HepG2 (cell line): ENCODE results near the gene BARX2. TPM values are rescaled to one million over a fixed set of nuclear protein-coding genes. Genes with fewer than 3 reads are reported as not detected.

Experiments used
- ATAC-seq: fragments of 200-7000 bp; cut with Tn5 transposase; 3 replicates; pipeline ENCODE4 v1.9.1; 2020; ENCODE audit warnings: mild to moderate bottlenecking, moderate library complexity
- BruUV-seq: library from RNA; stranded (reverse); fragments of 400-500 nt; replicated peaks from 2 replicates; lab custom pipeline; 2021; lab: Mats Ljungman, UMichigan
- CTCF ChIA-PET: fragments of 300-600 bp; formaldehyde crosslinking; extraction: SDS; loops from one replicate; lab custom pipeline; 2021; ENCODE audit warnings: low total read pairs, inconsistent platforms, low intra/inter-chr PET ratio; lab: Yijun Ruan, JAX
- POLR2A ChIA-PET: fragments of 350-600 bp; sonication (Branson Sonifier 250); formaldehyde crosslinking; loops from one replicate; lab custom pipeline; 2020; ENCODE audit warnings: antibody characterized with exemption, inconsistent platforms; lab: Yijun Ruan, JAX
- DNase-seq: peaks from one replicate; pipeline ENCODE4 v3.0.0-alpha.2; 2015; ENCODE audit warnings: low spot score
- FAIRE-seq: peaks from 3 replicates; lab custom pipeline; 2011; peaks lifted over from hg19 to GRCh38; lab: Jason Lieb, UNC
- H2AFZ ChIP-seq: one replicate; pipeline ENCODE4 v1.6.1; 2011; ENCODE audit warnings: low read length, inconsistent platforms
- H3K27ac ChIP-seq: fragments of 300-600 bp; 3 replicates; pipeline ENCODE4 v1.8.0; 2011; ENCODE audit warnings: mixed run types, mild to moderate bottlenecking, mixed read lengths, low read length, inconsistent platforms; ENCODE audit not compliant: insufficient read depth; ENCODE audit errors: extremely low read length
- H3K27me3 ChIP-seq, 2 experiments: fragments of 200-600 bp in 1 of 2; 2 replicates in 1 of 2; 3 replicates in 1 of 2; pipeline versions ENCODE4 v1.6.0 to v1.8.0; 2011; ENCODE audit warnings: low read length in 2 of 2, mild to moderate bottlenecking in 2 of 2, moderate library complexity in 2 of 2, inconsistent platforms in 1 of 2; ENCODE audit not compliant: insufficient read depth in 2 of 2, control insufficient read depth in 1 of 2
- H3K36me3 ChIP-seq, 2 experiments: fragments of 200-600 bp in 1 of 2; replicated peaks in 1 of 2; 2 replicates in 1 of 2; 3 replicates in 1 of 2; pipeline versions ENCODE4 v1.5.1 to v1.8.0; 2011; ENCODE audit warnings: low read length in 2 of 2, inconsistent platforms in 1 of 2; ENCODE audit not compliant: insufficient read depth in 2 of 2, control insufficient read depth in 1 of 2
- H3K4me1 ChIP-seq: 2 replicates; pipeline ENCODE4 v1.5.1; 2012; ENCODE audit warnings: low read length, inconsistent platforms; ENCODE audit not compliant: insufficient read depth
- H3K4me2 ChIP-seq: 2 replicates; pipeline ENCODE4 v1.6.0; 2011; ENCODE audit warnings: low read depth, low read length, inconsistent platforms
- H3K4me3 ChIP-seq, 3 experiments: fragments of 200-600 bp in 1 of 3; sonication (generic), shearing (Covaris generic) in 1 of 3; replicated peaks in 1 of 3; 2 replicates each; pipeline ENCODE4 v1.5.1; 2011 to 2016; ENCODE audit warnings: low read length in 3 of 3, inconsistent platforms in 2 of 3, low read depth in 2 of 3, mild to moderate bottlenecking in 2 of 3, control low read depth in 1 of 3, mixed read lengths in 1 of 3; ENCODE audit not compliant: insufficient read depth in 1 of 3
- H3K79me2 ChIP-seq: one replicate; pipeline ENCODE4 v1.6.1; 2011; ENCODE audit warnings: low read length, inconsistent platforms; ENCODE audit not compliant: insufficient read depth
- H3K9ac ChIP-seq: 2 replicates; pipeline ENCODE4 v1.6.0; 2011; ENCODE audit warnings: mild to moderate bottlenecking, low read depth, low read length, inconsistent platforms; ENCODE audit not compliant: insufficient read depth
- H3K9me3 ChIP-seq: 2 replicates; pipeline ENCODE4 v1.5.1; 2012; ENCODE audit warnings: mild to moderate bottlenecking, low read length
- H4K20me1 ChIP-seq: 2 replicates; pipeline ENCODE4 v1.6.0; 2011; ENCODE audit warnings: inconsistent platforms, mild to moderate bottlenecking, low read length, moderate library complexity; ENCODE audit not compliant: insufficient read depth
- ETV6 ChIP-seq: sonication (generic); formaldehyde crosslinking; conservative IDR thresholded peaks from 2 replicates; pipeline ENCODE4 v1.4.0; 2020; ENCODE audit warnings: missing genetic modification reagents
- ISL2 ChIP-seq: sonication (generic); formaldehyde crosslinking; IDR thresholded peaks from 2 replicates; pipeline ENCODE4 v1.5.0; 2020; ENCODE audit warnings: missing genetic modification reagents
- TBL1XR1 ChIP-seq: fragments of 150-350 bp; IDR thresholded peaks from 2 replicates; pipeline ENCODE4 v1.6.1; 2014; ENCODE audit warnings: borderline replicate concordance, low read length; ENCODE audit not compliant: partially characterized antibody
- ZC3H4 ChIP-seq: sonication (generic); formaldehyde crosslinking; IDR thresholded peaks from 2 replicates; pipeline ENCODE4 v1.4.0; 2020; ENCODE audit warnings: missing genetic modification reagents, borderline replicate concordance
- WGBS: methylation state at CpG from one replicate; pipeline ENCODE4 v1.1.6; 2017; ENCODE audit warnings: low lambda C conversion rate; 5-methylcytosine and 5-hydroxymethylcytosine counted together
- in situ Hi-C: cut with HindIII; loops from 2 replicates; pipeline ENCODE4 v1.10.0; 2017; ENCODE audit warnings: low pct_unique_long_range_greater_than_20kb; ENCODE audit not compliant: extremely low pct_ligation_motif_present
- intact Hi-C: fragments of 100-400 bp; cut with micrococcal nuclease; formaldehyde crosslinking; loops from one replicate; pipeline ENCODE4 v1.10.0; 2022; ENCODE audit not compliant: unreplicated experiment
- polyA plus RNA-seq, 8 experiments: library from polyadenylated mRNA; depleted of rRNA in 3 of 8; stranded (reverse) in 7 of 8; unstranded in 1 of 8; fragments of >200 nt; fragmentation: Illumina TruSeq in 4 of 8; extraction: Trizol in 4 of 8; gene quantifications; 2 replicates each; pipeline versions ENCODE4 v1.2.1 to v1.2.3, GENCODE V29; 2011 to 2016; ENCODE audit warnings: low read depth in 4 of 8, missing spikeins in 1 of 8, mixed read lengths in 1 of 8; ENCODE audit not compliant: insufficient read depth in 1 of 8
- total RNA-seq, 5 experiments: library from RNA; depleted of rRNA; stranded (reverse); fragments of >200 nt; fragmentation: Illumina TruSeq; extraction: Trizol; gene quantifications; 2 replicates each; pipeline ENCODE4 v1.2.3, GENCODE V29; 2016; ENCODE audit warnings: low read depth in 1 of 5
- TF ChIP-seq, protein P1 (sequence below): sonication (generic); formaldehyde crosslinking; IDR thresholded peaks from 2 replicates; pipeline ENCODE4 v1.8.1; 2023; ENCODE audit warnings: mild to moderate bottlenecking, missing genetic modification reagents, borderline replicate concordance
- TF ChIP-seq, protein P2 (sequence below): sonication (generic); formaldehyde crosslinking; IDR thresholded peaks from 2 replicates; pipeline ENCODE4 v1.5.1; 2020; ENCODE audit warnings: missing genetic modification reagents, mild to moderate bottlenecking, borderline replicate concordance

Gene BARX2
- total and polyA plus RNA-seq, 2 of the 13 experiments (the other 11 are each of a cell fraction or from before 2014, with no cell fraction given), result not detected

DNA sequence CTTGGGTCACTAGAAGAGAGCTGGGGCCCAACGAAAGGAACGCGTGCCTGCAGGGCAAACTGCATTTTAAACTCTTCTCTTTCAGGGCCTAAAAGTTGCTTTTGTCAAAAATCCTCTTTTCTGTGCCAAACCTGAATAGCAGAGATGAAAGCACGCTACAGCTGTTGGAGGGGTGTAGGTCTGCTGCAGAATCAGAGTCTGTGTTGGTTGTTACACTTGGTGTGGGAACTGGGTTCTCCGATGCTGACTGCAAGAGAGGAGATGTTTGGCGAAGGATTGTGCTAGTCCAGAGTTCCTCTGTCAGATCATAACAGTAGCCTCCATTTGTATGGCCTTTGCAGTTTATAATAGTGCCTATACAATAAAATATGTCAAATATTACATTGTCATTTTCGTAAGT lies 41.8 kb downstream of the BARX2 start (continued):
- no peak for TF ChIP-seq TBL1XR1
- TF ChIP-seq ETV6 (CRISPR knock-in tag), result no peak
- TF ChIP-seq, protein P1, sequence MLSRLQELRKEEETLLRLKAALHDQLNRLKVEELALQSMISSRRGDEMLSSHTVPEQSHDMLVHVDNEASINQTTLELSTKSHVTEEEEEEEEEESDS (CRISPR knock-in tag), result no peak
- no peak for TF ChIP-seq ZC3H4 (CRISPR knock-in tag)
- no peak for TF ChIP-seq ISL2 (CRISPR knock-in tag)
- TF ChIP-seq, all 625 proteins: peak for 0

DNA sequence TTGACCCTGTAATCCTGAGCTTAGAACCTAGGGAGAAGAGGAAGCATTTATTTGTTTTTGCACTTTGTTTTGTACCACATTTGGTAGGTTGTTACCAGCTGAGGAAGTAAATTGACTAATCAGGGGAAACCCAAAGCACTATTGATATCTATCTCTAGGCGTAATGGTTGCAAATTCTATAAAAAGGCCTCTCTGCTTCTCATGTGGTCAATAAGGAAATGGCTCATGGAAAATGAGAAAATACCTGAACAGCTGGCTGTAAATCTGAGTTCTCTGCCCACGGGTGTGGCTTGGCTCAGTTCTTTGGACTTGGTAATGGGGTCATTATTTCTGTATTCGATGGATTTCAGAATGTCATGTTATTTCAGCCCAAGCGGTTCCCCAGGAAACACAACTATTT lies 42.4 kb downstream of the BARX2 start:
- intact Hi-C loops (no loop called here), in situ Hi-C loops (no loop called here)
- WGBS, result 56% methylated on average over 4 of the region's 4 CpGs
- CTCF ChIA-PET, result no interaction called here
- ATAC-seq, result no peak
- no peak overlapping the region for H3K27ac ChIP-seq
- H2AFZ ChIP-seq, result no peak overlapping the region
- H3K9me3 ChIP-seq, result no peaks in the 10 kb centered on the region
- H3K9ac ChIP-seq, result no peak overlapping the region
- FAIRE-seq, result no peak
- no TSS peak for BruUV-seq
- no peak for DNase-seq
- no peaks in the 10 kb centered on the region for H3K36me3 ChIP-seq
- POLR2A ChIA-PET, result no interaction called here
- peaks cover 0 to 3% of the 10 kb centered on the region in 2 experiments; a peak in 3 of 5 replicates for H3K27me3 ChIP-seq
- no peak overlapping the region for H3K4me3 ChIP-seq
- no peak overlapping the region for H3K4me2 ChIP-seq
- peaks cover 13% of the 10 kb centered on the region for H3K4me1 ChIP-seq
- TF ChIP-seq, protein P2, sequence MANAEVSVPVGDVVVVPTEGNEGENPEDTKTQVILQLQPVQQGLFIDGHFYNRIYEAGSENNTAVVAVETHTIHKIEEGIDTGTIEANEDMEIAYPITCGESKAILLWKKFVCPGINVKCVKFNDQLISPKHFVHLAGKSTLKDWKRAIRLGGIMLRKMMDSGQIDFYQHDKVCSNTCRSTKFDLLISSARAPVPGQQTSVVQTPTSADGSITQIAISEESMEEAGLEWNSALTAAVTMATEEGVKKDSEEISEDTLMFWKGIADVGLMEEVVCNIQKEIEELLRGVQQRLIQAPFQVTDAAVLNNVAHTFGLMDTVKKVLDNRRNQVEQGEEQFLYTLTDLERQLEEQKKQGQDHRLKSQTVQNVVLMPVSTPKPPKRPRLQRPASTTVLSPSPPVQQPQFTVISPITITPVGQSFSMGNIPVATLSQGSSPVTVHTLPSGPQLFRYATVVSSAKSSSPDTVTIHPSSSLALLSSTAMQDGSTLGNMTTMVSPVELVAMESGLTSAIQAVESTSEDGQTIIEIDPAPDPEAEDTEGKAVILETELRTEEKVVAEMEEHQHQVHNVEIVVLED, result no peak
- TF ChIP-seq, all 625 proteins: peak for 0
- no peaks in the 10 kb centered on the region for H3K79me2 ChIP-seq
- H4K20me1 ChIP-seq, result no peaks in the 10 kb centered on the region
